Measurements from ENCODE around the gene ASL. TPM values are rescaled to one million over a fixed set of nuclear protein-coding genes. Genes with fewer than 3 reads are reported as not detected.

The ASL gene
- 19.5 to 25.2 TPM (median 22.8 TPM) in 5 replicates for total RNA-seq (2022; extraction: Qiagen RNA extraction)

DNA sequence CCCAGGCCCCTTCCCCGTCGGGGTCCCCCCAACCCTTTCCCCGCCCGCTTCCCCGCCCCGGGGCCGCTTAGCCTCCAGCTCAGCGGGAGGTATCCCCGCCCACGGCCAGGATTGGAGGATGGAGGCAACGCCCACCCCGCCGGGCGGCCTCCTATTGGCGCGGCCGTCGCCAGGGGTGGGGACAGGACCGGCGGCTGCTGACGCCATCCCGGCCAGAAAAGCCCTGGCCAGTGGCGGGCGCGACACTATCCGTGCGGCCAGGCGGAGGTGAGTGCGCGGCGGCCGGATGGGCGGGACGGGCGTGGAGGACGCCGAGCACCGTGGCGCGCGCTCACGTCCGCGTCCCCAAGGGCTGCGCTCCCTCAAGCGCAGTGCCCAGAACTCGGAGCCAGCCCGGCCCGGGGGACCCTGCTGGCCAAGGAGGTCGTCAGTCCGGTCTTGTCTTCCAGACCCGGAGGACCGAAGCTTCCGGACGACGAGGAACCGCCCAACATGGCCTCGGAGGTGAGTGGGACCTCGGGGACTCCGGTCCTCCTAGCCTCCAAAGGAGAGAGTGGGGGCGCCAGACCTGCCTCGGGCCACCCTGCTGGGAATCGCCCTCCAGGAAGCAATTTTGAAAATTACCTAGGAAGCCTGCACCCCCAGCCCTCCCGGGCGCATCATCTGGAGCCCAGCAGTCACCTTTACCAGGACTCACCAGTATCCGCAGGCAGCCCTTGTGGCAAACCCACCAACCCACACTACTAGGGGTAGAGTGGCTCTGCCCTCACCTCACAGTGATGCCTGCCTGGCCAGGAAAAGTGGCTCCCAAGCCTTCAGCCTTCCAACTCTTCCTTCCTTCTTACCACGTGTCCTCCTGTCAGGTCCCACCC, at the start of gene ASL:
Gene ASL (plus strand): TSS at position 230 of the 872 bp plus-strand sequence. CDS start 263 bp downstream, at position 493.

DNA sequence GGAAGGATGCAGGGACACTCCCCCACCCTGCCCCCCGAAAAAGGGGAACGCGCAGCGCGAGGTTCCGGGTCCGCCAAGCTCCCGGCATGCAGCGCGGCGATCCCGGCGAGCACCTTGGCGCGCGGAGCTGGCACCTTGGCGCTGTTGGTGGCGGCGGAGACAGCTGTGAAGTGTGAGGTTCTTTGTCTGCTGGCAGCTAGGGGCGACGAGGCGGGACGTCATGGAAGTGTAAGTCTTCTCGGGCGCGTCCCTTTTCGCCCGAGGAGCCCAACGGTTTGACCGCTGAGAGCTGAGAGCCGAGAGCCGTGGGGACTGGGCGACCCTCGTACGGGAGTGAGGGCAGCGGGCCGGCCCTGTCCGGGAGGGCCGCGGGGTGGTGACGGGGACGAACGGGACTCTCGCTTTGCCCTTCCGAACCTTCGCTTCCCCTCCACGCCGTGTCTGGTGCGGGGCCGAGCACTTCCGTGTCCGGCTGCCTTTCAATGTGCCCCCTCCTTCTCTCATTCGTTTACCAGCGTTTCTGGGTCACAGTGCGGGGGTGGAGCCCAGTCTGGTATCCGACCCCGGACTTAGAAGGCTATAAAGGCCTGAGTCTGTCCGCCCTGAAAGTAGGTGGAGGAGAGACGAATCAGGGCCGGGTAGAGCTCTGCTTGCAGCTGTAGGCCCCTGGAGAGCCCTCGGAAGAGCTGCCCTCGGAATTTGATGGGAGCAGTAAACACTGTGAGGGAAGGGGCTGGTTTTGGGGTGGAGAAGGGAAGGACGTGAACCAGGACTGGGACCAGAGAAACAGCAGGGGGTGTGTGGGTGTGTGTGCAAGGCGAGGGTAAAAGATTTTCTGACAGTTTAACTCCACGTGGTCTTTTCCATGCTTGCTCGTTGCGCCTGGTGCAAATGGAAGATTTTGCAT, 39.4 kb downstream of the ASL start, which contains the start of gene CRCP:
Gene CRCP (plus strand): TSS at position 105 of the 907 bp plus-strand sequence. CDS start 116 bp downstream, at position 221.

Other genes starting within 250 kb of the ASL start
- gene VKORC1L1, start 202.7 kb upstream of the ASL start, total RNA-seq (2022; extraction: Qiagen RNA extraction): 24.3 to 30.7 TPM (median 29.4 TPM) in 5 replicates
- gene GUSB, start 93.6 kb upstream of the ASL start, total RNA-seq (2022; extraction: Qiagen RNA extraction): 27.5 to 33.0 TPM (median 32.6 TPM) in 5 replicates
- 23.0 to 34.8 TPM (median 24.1 TPM) in 5 replicates for gene CRCP, start 39.0 kb downstream of the ASL start, total RNA-seq (2022; extraction: Qiagen RNA extraction)
- 5.6 to 8.2 TPM (median 7.1 TPM) in 5 replicates for gene TPST1, start 129.5 kb downstream of the ASL start, total RNA-seq (2022; extraction: Qiagen RNA extraction)

Data from A549 treated with AZD2906 at 1 μM for 4 hours (cell line).